Right atrium auricular region (tissue), 2 donors: Measurements from ENCODE around the gene EEF2. TPM values are rescaled to one million over a fixed set of nuclear protein-coding genes. Genes with fewer than 3 reads are reported as not detected.

ENCODE experiments used
- DNase-seq: peaks from one replicate; pipeline ENCODE4 v3.0.0-alpha.2; 2019; ENCODE audit warnings: low spot score
- H3K27ac ChIP-seq, 2 donors: fragments of 200-600 bp; sonication (generic); 1 replicate in 1 of 2; 2 replicates in 1 of 2; pipeline ENCODE4 v1.5.1; 2016 to 2019
- H3K27me3 ChIP-seq, 2 donors: fragments of 200-600 bp; sonication (generic); one replicate each; pipeline versions ENCODE4 v1.5.1 to v1.6.0; 2017 to 2019
- H3K36me3 ChIP-seq: fragments of 200-600 bp; sonication (generic); one replicate; pipeline ENCODE4 v1.5.1; 2016
- H3K4me1 ChIP-seq, 2 donors: fragments of 200-600 bp; sonication (generic); one replicate each; pipeline versions ENCODE4 v1.5.1 to v1.6.0; 2017 to 2019
- H3K4me3 ChIP-seq, 2 donors: fragments of 200-600 bp; sonication (generic); 1 replicate in 1 of 2; 2 replicates in 1 of 2; pipeline ENCODE4 v1.5.1; 2017 to 2019; ENCODE audit warnings: mild to moderate bottlenecking in 1 of 2, moderate library complexity in 1 of 2
- H3K9me3 ChIP-seq, 2 donors: fragments of 200-600 bp; sonication (generic); one replicate each; pipeline ENCODE4 v1.5.1; 2019
- total RNA-seq, 2 donors: library from RNA; depleted of rRNA; stranded (reverse); fragments of >200 nt; gene quantifications; one replicate each; pipeline ENCODE4 v1.1.0, GENCODE V29; 2016
- TF ChIP-seq, protein P1 (sequence below), 2 donors: fragments of 200-600 bp; sonication (generic); IDR thresholded peaks; one replicate each; pipeline ENCODE4 v1.5.1; 2019; ENCODE audit warnings: antibody characterized with exemption in 2 of 2

Gene EEF2
- total RNA-seq, 2 donors from 2014 or later, result 1,205 to 1,737 TPM

DNA sequence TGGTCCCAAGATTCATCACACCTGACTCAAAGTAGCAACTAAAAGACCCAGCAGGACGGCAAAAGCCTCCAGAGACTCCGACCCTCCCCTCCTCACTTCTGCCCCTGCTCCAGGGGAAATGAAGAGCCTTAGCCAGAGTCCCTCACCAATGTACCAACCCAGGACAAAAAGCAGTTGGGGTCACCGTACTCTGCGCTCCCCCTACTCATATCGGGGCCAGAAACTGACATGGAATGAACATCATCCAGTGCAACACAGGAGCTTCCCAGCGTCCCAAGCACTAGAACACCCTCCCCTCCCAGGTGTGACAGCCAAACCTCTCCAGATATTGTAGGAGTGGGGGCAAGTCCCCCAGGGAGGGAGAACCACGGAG, 1.7 kb downstream of the EEF2 start:
- DNase-seq, result no peak

DNA sequence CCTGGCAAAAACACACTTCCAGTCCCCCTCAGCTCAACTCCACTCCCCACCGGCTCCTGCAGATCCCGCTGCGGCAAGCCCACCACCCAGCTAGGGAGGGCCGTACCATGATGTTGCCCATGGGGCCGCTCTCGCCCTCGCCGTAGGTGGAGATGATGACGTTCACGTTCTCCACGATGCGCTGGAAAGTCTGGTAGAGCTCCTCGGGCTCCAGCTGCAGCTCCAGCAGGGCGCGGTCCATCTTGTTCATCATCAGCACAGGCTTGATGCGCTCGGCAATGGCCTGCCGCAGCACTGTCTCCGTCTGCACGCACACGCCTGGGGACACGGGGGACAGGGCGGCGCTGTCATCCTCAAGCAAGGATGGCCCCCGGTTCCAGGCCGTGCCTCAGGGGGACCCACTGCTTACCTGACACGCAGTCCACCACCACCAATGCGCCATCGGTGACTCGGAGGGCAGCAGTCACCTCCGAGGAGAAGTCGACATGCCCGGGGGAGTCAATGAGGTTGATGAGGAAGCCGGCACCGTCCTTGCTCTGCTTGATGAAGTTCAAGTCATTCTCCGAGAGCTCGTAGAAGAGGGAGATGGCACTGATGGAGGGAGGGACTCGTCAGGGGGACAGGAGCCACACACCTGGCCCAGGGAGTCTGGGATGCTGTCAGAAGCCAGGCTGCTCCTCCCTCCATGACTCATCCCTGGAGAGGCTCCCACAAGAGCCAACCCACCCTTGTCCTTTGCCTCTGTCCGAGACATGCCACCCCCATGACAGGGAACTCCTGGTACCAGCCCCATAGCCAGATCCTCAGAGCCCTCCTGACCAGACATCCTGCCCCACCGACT, 2.3 kb downstream of the EEF2 start:
- H3K27ac ChIP-seq, result peak overlapping the region; percentile 94 to 97
- DNase-seq, result no peak

More for the DNA sequence above, 1.7 kb downstream of the EEF2 start:
- Histone ChIP-seq H3K9me3 (no peaks in the 10 kb centered on the region), H3K27me3 (no peaks in the 10 kb centered on the region), H3K4me3 (peak overlapping the region; percentile 82 to 91), H3K27ac (peak overlapping the region; percentile 94 to 97), H3K36me3 (peaks cover 62% of the 10 kb centered on the region), H3K4me1 (peaks cover 0 to 44% of the 10 kb centered on the region in 2 donors)
- TF ChIP-seq, protein P1, sequence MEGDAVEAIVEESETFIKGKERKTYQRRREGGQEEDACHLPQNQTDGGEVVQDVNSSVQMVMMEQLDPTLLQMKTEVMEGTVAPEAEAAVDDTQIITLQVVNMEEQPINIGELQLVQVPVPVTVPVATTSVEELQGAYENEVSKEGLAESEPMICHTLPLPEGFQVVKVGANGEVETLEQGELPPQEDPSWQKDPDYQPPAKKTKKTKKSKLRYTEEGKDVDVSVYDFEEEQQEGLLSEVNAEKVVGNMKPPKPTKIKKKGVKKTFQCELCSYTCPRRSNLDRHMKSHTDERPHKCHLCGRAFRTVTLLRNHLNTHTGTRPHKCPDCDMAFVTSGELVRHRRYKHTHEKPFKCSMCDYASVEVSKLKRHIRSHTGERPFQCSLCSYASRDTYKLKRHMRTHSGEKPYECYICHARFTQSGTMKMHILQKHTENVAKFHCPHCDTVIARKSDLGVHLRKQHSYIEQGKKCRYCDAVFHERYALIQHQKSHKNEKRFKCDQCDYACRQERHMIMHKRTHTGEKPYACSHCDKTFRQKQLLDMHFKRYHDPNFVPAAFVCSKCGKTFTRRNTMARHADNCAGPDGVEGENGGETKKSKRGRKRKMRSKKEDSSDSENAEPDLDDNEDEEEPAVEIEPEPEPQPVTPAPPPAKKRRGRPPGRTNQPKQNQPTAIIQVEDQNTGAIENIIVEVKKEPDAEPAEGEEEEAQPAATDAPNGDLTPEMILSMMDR (IDR thresholded peaks at IDR 0.05), result no peak

DNA sequence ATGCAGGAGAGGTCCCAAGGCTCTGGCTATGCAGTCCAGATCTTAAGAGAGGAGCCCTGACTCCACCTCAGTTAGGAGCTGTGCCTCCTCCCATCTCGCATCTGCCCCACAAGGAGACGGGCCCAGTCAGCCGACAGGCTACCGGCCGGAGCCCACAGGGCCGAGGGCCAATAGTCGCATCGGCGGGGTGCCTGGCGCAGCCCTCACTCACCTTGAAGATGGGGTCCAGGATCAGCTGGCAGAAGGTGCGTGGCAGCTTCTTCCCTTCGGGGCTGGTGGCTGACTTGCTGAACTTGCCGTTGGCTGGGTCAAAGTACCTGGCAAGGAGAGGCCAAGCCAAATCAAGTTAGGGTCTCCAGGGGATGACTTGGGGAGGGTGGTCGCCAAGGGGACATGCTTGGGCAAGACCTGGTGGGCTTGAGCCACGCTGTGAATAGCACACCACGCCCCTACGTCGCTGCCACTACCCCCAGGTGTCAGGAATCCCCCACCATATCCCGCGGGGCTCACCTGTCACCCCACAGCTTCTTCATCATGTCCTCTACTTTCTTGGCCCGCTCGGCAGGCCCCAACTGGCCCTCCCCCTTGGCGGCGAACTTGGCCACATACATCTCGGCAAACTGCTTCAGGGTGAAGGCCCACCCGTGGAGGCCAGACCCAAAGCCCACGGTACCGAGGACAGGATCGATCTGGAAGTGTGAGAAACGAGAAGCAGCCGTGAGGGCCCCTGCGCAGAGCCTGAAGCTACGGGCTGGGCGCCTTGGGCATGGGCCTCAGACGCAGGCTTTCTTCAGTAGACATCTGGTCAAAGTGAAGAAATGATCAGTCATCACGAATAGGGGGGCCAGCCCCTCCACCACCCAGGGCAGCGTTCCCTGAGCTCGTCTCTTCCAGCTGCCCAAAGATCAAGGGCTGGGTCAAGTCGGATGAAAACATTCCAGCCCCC, 3.3 kb downstream of the EEF2 start:
- Histone ChIP-seq H3K4me1 (peaks cover 0 to 37% of the 10 kb centered on the region in 2 donors), H3K36me3 (peaks cover 77% of the 10 kb centered on the region)
- no peak for DNase-seq

More for the DNA sequence above, 2.3 kb downstream of the EEF2 start:
- Histone ChIP-seq H3K9me3 (no peaks in the 10 kb centered on the region), H3K4me3 (no peak overlapping the region), H3K27me3 (no peaks in the 10 kb centered on the region), H3K4me1 (peaks cover 0 to 44% of the 10 kb centered on the region in 2 donors), H3K36me3 (peaks cover 68% of the 10 kb centered on the region)
- TF ChIP-seq, protein P1 (IDR thresholded peaks at IDR 0.05), result no peak

DNA sequence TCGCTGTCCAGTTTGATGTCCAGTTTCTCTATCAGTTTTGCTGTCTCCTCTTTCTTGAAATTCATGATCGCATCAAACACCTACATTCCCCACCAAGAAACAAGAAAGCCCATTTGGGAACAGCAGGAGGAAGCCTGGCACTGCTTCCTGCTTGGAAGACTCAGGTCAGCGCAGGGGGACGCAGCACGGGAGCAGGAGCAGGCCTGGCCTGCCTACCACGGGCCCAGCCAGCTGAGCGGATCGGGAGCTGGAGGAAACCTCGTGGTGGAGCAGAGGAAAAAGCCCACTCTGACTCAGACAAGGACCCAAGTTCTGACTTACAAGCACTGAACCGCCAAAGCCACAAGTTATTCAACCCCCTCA, 3.9 kb downstream of the EEF2 start:
- Histone ChIP-seq H3K27me3 (no peaks in the 10 kb centered on the region), H3K36me3 (peaks cover 84% of the 10 kb centered on the region), H3K9me3 (no peaks in the 10 kb centered on the region), H3K4me3 (no peak overlapping the region), H3K27ac (no peak overlapping the region), H3K4me1 (peaks cover 0 to 30% of the 10 kb centered on the region in 2 donors)
- TF ChIP-seq, protein P1 (IDR thresholded peaks at IDR 0.05), result no peak
- no peak for DNase-seq

More for the DNA sequence above, 3.3 kb downstream of the EEF2 start:
- Histone ChIP-seq H3K27ac (peak overlapping the region in 1 of 2 donors; percentile 2), H3K9me3 (no peaks in the 10 kb centered on the region), H3K27me3 (no peaks in the 10 kb centered on the region), H3K4me3 (no peak overlapping the region)
- TF ChIP-seq, protein P1 (IDR thresholded peaks at IDR 0.05), result no peak

DNA sequence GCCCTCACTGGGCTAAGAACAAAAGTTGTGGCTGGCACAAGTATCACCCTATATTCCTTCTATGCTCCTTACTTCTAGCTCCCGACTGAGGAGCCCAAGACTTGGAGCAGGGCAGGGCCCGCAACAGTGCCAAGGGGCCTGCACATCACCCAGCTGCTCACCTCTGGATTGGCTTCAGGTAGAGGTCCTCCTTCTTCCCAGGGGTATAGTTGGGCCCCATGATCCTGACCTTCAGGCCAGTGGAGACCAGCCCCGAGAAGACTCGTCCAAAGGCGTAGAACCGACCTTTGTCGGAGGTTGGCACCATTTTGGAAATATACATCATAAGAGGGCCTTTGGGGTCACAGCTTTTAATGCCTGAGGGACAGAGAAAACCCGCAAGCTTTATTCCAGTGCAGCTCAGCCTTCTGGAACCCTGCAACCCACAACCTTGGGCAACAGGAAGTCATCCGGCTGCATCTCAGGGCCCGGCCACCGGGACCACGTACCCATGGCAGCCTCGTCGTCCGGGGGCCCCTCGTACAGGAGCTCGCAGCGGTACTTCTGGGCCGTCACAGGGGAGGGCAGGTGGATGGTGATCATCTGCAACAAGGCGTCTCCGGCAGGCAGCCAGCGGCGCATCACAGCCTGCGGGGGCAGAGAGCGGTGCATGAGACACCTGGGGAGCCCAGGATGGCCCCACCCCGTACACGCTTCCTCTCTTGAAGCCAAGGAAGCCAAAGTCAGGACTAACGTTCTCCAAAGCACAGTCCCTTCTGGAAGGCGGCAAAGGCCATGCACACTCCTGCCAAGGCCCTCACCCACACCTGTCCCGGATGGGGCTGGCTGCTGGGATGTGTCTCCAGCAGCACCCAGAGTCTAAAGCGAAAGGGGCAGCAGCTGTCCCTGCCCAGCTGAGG, 4.7 kb downstream of the EEF2 start:
- TF ChIP-seq, protein P1 (IDR thresholded peaks at IDR 0.05), result no peak
- Histone ChIP-seq H3K36me3 (peaks cover 91% of the 10 kb centered on the region), H3K4me3 (no peak overlapping the region), H3K9me3 (no peaks in the 10 kb centered on the region), H3K4me1 (peaks cover 0 to 23% of the 10 kb centered on the region in 2 donors), H3K27ac (no peak overlapping the region), H3K27me3 (no peaks in the 10 kb centered on the region)
- no peak for DNase-seq
